Activated CD4-positive, alpha-beta T cell treated with anti-CD3 and anti-CD28 coated beads, Interleukin-2, amount 50 U/mL, for 16 hours (primary cell): ENCODE results near the gene IHH.

Source experiments
- DNase-seq: peaks from one replicate; pipeline ENCODE4 v3.0.0-alpha.2; 2020

IHH gene

GRCh38 chr2:219073413-219074129 is 12.8 kb upstream of the IHH start:
- peak; percentile 38 for DNase-seq

- DNase-seq = no peak
These were observed 12.1 kb upstream of the IHH start for GRCh38 chr2:219072741-219073250.

- no peak for DNase-seq
These were observed 10.6 kb upstream of the IHH start for GRCh38 chr2:219071131-219071816.

GRCh38 chr2:219065484-219065883 is 4.8 kb upstream of the IHH start:
- DNase-seq = no peak

- DNase-seq = no peak
These were observed 1.4 kb upstream of the IHH start for GRCh38 chr2:219062081-219062480.

- no peak for DNase-seq
These were observed 717 bp downstream of the IHH start for GRCh38 chr2:219059725-219060682.

- DNase-seq = no peak
These were observed 1.4 kb downstream of the IHH start for GRCh38 chr2:219059375-219059724.

- no peak for DNase-seq
These were observed 2.0 kb downstream of the IHH start for GRCh38 chr2:219058541-219059374.

- DNase-seq = peak; percentile 83
These were observed 2.8 kb downstream of the IHH start for GRCh38 chr2:219057709-219058540.

GRCh38 chr2:219056896-219057708 is 3.6 kb downstream of the IHH start:
- DNase-seq = no peak

GRCh38 chr2:219056176-219056895 is 4.4 kb downstream of the IHH start:
- DNase-seq = no peak

- no peak for DNase-seq
These were observed 5.5 kb downstream of the IHH start for GRCh38 chr2:219054956-219055903.

- no peak for DNase-seq
These were observed 11.4 kb downstream of the IHH start for GRCh38 chr2:219049282-219049681.

GRCh38 chr2:219045937-219046550 is 14.7 kb downstream of the IHH start:
- no peak for DNase-seq

GRCh38 chr2:219042750-219043149 is 18.0 kb downstream of the IHH start:
- DNase-seq = no peak

- no peak for DNase-seq
These were observed 18.6 kb downstream of the IHH start for GRCh38 chr2:219042157-219042556.

GRCh38 chr2:219041252-219041651 is 19.5 kb downstream of the IHH start, which contains the start of gene CFAP65:
Gene CFAP65 (minus strand): TSS chr2:219041516. CDS start chr2:219039048, 2,468 bp downstream.
- DNase-seq = peak; percentile 27

- no peak for DNase-seq
These were observed 22.1 kb downstream of the IHH start for GRCh38 chr2:219038600-219038999.
